GM10847 (cell line): ENCODE data around the gene TPGS1.

Source experiments
- POLR2A ChIP-seq: IDR thresholded peaks from 2 replicates; pipeline ENCODE4 v1.6.1; 2011; ENCODE audit not compliant: insufficient read length; ENCODE audit errors: extremely low read depth

Gene TPGS1

GRCh38 chr19:518598-519231 is 11.4 kb downstream of the TPGS1 start:
- no peak for TF ChIP-seq POLR2A

- TF ChIP-seq POLR2A, result no peak
Measured at GRCh38 chr19:519449-519865, 12.2 kb downstream of the TPGS1 start.

DNA sequence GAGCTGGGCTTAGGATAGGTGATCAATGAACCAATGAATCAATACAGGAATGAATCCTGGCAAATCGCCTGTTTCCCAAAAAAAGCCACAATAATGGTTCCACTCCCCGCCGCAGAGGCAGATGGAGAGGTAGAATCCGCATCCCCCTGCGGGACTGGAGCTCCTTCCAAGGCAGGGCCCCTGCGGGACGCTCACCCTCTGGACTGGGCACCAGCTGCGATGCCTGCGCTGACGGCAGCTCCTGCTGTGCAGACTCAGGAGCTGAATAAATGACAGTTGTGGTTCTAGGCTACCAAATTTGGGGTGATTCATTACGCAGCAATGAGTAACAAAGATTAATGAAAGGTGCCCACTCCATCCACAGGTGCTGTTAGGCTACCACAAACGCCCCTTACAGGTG is 15.4 kb downstream of the TPGS1 start:
- TF ChIP-seq POLR2A, result no peak

- no peak for TF ChIP-seq POLR2A
Measured at GRCh38 chr19:524062-524674, 16.9 kb downstream of the TPGS1 start.

DNA sequence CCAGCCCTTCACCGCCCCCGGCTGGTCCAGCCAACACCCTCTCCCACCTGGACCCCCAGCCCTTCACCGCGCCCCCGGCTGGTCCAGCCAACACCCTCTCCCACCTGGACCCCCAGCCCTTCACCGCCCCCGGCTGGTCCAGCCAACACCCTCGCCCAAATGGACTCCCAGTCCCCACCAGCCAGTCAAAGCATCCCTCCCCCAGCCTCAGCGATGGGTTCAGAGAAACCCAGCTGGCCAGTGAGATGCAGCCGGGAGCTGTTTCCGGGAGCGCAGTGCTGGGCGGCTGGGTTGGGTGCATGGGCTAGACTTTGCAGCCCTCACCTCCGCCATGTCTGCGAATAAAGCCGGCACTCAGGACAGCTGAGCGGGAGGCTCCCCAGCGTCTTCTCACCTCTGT is 17.7 kb downstream of the TPGS1 start:
- no peak for TF ChIP-seq POLR2A

DNA sequence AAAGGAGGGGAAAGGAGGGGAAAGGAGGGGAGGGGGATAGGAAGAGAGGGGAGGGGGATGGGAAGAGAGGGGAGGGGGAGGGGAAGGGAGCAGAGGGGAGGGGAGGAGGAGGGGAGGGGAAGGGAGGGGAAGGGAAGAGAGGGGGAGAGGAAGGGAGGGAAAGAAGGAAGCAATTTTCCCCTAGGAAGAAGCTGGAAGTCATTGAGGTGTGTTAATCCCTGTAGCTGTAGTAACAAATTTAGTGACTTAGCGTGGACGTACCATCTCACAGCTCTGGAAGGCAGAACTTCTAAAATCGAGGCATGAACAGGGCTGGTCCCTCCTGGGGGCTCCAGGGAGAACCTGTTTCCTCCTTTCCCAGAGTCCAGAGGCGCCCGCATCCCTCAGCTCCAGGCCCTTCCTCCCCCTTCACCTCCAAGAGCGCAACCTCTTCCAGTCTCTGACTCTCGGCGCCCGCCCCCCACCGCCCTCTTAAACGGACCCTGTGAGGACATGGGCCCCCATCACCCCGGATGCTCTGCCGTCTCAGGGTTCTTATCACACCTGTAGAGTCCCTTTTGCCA is 18.6 kb downstream of the TPGS1 start:
- TF ChIP-seq POLR2A, result no peak

DNA sequence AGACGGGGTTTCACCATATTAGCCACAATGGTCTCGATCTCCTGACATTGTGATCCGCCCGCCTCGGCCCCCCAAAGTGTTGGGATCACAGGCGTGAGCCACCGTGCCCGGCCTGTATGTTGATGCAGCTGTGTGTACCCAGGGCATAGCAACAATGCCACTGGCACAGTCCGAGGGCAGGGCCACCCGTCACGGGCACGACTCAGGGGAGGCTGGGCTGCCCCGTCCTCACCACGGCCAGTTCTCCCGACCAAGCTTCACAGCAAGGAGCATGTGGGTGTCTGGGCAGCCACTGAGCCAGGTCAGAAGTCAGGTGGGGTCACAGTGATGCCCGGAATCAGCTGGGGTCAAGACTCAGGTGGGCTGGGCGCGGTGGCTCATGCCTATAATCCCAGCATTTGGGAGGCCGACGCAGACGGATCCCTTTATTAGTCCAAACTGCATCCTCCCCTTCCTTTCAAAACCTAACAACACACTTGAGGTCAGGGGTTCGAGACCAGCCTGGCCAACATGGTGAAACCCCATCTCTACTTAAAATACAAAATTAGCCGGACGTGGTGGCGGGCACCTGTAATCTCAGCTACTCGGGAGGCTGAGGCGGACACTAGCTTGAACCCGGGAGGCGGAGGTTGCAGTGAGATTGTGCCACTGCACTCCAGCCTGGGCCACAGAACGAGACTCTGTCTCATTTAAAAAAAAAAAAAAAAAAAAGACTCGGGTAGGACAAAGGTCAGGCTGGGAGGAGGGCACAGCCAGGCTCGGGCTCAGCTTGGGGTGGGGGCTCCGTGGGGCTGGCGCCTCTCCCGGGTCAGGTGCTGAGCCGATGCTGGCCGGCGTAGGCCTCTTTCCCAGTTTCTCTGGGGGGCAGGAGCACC is 23.1 kb downstream of the TPGS1 start:
- TF ChIP-seq POLR2A, result no peak

DNA sequence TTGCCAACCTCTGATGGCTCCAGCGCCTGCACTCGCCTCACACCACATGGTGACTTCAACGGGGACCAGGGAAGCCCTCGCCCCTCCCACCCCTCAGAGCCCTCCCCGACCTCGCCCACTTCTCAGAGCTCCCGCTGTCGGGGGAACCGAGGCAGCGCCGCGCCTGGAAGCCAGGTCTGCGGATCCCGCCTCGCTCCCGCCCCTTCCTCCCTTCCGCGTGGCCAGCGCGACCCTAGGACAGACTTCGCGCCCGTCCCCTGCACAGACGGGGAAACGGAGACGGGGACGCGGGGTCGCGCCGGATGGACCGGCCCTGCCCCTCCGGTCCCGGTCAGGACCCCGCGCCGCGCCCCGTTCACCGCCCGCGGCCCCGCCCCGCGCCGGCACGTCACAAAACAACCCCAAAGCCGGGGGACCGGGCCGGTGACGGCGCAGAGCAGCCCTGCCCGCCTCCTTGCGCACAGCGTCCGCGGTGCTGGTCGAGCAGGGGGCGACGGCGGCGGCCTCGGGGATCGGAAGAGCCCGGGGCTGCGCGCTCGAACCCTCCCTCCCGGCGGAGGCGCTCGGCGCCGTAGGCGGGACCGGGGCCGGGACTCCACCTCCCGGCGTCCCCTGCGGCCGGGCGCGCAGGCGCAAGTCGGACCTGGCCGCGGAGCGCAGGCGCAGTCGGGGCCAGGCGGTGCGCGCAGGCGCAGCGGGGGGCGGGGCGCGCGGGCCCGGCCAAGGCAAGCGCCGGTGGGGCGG is 23.9 kb downstream of the TPGS1 start:
- TF ChIP-seq POLR2A, result no peak

DNA sequence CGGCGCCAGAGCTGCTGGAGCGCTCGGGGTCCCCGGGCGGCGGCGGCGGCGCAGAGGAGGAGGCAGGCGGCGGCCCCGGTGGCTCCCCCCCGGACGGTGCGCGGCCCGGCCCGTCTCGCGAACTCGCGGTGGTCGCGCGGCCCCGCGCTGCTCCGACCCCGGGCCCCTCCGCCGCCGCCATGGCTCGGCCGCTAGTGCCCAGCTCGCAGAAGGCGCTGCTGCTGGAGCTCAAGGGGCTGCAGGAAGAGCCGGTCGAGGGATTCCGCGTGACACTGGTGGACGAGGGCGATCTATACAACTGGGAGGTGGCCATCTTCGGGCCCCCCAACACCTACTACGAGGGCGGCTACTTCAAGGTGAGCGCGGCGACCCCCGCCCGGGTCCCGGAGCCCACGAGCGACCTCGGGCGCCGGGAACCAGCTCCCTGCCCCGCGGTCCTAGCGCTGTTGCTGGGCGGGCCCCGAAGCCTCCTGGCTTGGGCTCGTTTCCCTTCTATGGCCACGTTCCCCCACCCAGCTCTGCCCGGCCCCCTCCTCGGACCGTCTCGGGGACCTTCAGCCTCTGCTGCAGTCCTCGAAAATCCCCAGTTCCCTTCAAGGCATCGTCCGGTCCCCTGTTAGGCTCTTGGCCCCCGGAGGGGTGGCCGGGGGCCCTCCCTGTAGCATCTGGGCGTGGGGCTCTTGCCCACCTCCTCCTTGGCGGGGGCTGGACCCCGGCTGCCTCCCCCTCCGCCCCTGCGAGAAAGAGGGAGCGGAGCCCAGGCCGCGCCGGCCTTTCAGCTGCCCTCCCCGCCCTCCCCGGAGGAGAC is 24.7 kb downstream of the TPGS1 start, which contains the start of gene CDC34:
Gene CDC34, plus strand, starts transcription at position 8 of the 808 bp plus-strand sequence. Its CDS starts 172 bp downstream, at position 180.
- TF ChIP-seq POLR2A, result peak; percentile 74

GRCh38 chr19:532561-533363 is 25.5 kb downstream of the TPGS1 start:
- no peak for TF ChIP-seq POLR2A

DNA sequence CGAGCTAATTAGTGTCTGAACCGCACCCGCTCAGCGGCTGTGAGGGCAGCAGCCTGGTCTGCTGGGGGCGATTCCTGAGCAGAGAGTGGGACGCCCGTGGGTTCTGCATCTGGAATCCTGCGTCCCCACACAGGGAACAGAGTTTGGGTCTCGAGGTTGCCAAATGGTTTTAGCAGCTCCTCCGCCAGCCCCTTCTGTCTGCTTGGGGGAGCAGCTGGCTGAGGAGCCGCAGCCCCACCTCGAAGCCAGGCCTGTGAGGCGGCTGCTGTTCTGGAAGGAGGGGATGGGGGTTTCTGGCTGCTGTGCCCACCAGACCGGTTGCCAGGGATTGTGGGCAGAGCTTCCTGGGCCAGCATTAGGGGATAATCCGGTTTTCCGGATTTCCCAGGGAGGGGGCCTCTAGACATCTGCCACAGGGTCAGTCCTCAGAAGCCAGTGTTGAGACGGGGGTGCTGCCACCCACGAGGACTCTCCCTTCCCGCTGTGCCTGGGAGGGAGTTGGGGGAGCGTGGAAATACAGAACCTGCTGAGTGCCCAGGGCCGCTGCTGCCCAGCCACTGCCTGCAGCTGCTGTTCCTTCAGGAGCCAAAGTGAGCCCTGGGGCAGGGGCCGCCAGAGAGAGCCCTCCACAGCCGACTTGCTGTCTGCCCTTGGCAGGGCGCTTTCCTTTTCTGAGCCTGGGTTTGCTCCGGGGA is 26.2 kb downstream of the TPGS1 start:
- TF ChIP-seq POLR2A, result no peak

DNA sequence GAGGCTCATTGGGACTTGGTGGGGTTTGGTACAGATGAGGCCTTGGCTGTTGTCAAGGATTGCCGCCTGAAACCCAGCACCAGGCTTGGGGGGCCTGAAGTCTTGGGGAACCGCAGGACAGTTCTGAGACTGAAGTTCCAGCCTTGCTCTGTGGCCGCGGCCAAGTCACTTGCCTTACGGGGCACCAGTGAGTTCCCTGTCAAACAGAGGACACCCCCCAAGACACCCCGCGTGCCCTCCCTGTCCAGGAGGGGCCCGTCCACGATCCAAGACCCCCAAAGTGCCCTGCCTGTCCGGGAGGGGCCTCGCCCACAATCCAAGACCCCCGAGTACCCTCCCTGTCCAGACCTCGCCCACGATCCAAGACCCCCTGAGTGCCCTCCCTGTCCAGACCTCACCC is 26.8 kb downstream of the TPGS1 start:
- TF ChIP-seq POLR2A, result no peak
